ENCODE results near the gene TMEM247.

Gene TMEM247

DNA sequence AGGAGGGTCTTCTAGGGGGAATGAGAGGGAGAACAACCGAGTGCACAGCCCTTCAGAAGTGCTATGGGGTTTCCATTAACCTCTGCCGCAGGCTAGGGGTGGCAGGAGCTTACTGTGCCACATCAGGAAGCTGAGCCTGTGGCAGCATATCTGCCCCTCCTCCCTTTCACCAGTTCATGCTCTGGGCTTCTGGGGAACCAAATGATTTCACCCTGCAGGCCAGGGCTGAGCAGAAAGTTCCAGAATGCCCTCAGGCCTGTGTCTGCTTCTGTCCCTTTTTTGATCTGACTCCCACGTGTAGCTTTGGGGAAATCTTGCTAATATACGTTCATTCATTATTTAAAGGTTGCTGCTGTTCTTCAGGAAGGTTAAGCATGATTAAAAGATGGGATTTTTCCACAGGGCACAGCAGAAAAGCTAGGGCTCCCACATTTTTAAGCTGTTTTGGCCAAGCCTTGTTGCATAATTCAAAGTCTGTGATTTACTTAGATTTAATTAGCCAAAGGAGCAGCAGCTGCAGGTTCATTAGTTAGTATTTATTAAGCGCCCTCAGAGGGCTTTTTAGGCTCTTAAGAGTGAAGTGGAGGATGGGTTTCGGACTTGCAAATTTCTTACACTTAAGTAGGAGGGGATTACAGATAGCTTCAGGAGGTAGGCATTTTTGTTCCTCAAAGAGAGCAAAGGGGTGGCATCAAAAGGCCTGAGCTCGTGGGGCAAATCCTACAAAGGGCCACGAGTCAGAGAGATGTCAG, 10.2 kb downstream of the TMEM247 start:
- DNase-seq (ENCODE audit: low read depth) = no peak

DNA sequence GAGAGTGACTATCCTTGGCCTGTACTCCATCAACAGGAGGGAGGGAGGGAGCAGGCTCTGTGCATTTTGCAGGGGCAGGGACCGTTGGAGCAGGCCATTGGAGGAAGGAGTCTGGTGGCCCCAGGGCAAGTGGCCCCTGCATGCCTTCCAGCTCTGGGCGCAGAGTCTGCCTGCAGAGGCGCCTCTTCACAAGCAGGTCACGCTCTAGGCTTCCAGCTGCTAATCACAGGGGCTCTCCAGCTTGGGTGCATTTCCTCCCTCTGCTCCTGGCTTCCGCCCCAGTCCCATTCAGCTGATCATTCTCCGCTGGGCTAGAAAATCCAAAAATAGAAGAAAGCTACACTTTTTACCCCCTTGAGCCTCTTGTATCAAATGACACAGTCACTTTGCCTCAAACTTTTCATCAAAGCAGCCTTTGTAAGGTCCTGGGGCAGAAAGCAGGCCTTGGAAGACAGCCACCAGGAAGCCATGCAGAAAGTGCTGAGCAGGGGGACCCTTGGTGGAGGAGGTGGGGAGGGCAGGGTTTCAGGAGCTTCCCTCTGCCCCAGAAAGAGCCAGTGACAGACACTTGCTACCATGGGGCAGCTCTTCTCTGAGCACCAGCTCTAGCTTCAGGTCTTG, 11.3 kb downstream of the TMEM247 start:
- DNase-seq (ENCODE audit: low read depth) = peak; percentile 17

DNA sequence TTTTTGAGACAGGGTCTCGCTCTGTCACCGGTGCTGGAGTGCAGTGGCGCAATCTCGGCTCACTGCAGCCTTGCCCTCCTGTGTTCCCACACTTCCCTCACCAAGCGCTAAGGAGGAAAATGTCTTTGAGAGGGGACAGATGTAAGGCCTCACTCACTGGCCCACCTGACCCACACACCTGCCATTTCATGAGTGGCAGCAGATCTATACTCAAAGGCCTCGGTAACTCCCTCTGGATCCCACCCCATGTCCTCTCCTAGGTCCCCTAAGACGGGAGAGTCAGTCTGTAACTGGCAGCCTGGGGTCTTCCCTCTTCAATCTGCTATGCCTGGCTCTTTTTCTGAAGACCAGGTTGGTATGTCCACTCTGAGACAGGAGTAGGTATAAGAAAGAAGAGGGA, 12.9 kb downstream of the TMEM247 start:
- DNase-seq (ENCODE audit: low read depth) = no peak

DNA sequence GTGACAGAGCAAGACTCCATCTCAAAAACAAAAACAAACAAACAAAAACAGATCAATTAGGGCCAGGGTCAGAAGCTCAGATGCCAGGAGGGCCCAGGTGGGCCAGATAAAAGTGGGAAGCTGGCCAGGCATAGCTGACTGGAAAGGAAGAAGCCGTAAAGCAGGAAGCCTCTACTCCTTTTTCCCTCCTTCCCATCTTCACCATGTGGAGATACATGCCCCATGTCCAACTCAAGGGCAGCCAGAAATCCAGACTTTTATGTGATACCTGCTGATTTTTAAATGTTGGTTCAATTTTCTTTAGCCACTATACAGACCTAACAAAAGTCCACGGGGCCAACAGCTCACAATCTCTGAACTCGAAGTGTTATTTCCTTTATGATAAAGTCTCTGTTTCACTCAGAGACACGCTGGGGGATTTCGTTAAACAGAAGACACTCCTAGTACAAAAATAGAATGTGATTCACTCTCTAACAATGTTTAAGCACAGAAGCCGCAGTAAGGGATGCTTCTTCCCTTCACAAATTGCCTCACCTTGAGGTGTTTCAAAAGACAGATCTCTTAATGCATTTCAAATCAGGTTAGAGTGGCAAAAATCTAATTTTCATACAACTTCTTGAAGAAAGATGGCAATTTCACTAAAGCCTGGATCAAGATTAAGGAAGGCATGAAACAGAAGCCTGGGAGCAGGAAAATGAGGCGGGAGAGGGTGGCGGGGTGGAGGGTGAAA, 14.0 kb downstream of the TMEM247 start:
- DNase-seq (ENCODE audit: low read depth) = peak; percentile 78

DNA sequence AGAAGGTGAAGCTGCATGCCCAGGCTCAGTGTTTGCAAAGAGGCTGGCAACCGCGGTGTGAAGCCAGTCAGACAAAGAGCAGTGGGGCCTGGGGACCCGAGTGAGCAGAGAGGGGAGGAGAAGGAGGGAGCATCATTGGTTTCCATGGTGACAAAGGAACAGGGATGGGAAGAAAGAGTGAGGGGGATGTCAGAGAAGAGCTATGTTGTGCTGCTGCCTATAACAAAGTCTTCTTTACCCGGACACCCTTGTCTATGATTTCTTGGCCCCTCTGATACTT, 14.5 kb downstream of the TMEM247 start:
- DNase-seq (ENCODE audit: low read depth) = no peak

DNA sequence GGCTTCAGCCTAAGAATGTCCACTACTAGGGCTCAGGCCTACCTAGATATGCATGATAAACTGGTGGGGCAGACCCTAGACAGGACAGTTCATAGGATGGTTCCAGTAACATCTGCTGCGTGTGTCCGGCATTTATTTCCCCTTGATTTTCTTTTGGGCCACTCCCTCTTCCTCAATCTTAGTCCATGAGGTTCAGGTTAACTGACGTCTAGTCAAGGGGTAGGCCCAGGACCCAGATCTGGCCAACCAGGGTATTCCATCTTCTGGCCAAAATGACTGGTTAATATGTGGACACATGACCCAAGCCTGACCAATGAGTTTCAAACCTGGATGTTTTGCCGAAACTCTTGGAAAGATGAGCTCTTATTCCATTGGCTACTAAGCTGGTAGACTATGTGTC, 15.2 kb downstream of the TMEM247 start:
- DNase-seq (ENCODE audit: low read depth) = no peak

DNA sequence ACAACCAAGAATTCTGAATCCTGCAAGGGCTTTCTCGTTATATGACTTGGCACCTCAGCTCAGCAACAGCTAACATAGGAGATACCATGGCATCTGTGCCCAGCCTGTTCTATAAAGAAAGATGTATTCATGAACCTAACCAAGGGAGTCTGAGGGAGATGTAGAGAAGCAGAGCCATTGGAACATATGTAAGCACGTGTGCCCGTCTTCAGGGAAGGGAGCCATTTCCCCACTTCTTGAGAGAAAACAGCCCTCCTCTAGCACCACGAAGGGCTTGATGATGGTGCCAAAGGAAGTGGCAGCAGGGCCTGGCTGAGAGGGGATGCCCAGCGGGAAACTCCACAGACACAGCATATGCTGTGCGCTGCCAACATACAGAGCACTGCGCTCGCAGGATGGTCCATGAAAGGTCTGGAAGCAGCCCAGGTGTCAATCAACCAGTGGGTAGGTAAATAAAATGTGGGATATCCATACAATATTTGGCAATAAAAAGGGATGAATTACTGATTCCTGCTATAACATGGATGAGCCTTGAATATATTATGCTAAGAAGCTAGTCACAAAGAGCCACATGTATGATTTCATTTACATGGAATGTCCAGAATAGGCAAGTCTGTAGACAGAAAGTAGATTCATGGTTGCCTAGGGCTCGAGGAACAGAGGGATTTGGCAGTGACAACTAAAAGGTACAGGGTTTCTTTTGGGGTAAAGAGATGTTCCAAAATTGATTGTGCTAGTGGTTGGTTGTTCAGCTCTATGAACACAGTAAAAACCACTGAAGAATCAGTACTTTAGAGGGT, 16.1 kb downstream of the TMEM247 start:
- DNase-seq (ENCODE audit: low read depth) = peak; percentile 28

DNA sequence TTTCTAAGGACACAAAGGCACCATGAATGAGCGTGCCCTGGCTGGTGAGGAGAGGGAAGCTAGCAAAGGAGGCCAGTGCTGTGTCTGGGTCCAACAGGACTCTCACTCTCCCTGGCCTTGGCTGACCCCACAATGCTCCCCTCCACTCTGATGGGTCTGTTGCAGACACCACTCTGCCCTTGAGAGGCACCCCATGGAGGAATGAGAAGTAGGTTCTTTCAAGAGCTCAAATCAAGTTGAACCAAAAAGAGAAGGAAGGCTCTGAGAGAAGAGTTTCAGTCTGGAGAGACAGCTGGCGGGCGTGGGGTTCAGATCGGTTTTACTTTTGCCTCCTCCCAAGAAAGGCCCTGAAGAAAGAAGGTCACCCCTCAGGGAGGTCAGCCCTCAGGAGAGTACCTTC, 18.4 kb downstream of the TMEM247 start:
- DNase-seq (ENCODE audit: low read depth) = no peak

DNA sequence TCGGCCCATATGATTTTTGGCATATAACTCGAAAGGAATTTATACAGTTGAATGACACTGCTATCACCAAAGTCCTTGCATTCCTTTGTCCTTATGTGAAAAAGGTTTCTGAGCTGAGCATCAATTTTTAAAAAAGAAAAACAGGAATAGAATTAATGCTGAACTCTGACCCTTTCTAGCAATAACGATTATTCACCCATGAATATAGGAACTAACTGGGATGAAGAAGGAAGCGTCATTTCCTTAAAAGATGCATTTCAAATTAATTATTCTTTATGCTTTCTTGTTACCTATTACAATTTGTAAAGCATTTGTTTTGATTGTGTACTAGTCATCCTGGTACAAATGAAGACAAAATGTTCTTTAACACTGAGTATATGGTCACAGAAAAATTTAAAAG, 19.3 kb downstream of the TMEM247 start:
- no peak for DNase-seq (ENCODE audit: low read depth)

DNA sequence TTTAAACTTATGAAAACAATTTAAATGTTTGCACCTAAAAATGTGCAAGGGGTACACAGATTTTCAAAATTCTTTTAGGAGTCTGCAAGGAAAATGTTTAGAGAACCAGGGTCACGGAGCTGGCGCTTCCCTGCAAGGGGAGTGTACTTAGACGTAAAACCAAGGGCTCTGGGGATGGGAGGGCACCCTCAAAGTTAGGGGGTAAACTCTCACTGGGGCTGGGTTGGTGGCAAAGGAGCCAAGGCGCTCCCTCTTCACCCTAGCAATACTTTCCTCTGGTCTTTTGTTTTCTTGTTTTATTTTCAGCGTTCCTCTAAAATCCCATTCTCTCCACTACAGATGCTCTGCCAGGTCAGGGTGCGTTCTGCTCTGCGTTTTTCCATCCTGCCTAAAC, 20.0 kb downstream of the TMEM247 start:
- DNase-seq (ENCODE audit: low read depth) = no peak

DNA sequence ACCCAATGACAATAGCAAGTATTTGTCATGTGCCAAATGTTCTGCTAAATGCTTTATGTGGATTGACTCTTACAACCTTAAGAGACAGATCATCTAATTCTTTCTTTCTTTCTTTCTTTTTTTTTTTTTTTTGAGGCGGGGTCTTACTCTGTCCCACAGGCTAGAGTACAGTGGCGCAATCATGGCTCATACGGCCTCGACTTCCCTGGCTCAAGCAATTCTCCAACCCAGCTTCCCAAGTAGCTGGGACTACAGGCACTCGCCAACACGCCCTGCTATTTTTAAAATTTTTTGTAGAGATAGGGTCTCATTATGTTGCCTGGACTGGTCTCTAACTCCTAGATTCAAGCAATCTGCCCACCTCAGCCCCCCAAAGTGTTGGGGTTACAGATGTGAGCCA, 21.4 kb downstream of the TMEM247 start:
- DNase-seq (ENCODE audit: low read depth) = no peak

DNA sequence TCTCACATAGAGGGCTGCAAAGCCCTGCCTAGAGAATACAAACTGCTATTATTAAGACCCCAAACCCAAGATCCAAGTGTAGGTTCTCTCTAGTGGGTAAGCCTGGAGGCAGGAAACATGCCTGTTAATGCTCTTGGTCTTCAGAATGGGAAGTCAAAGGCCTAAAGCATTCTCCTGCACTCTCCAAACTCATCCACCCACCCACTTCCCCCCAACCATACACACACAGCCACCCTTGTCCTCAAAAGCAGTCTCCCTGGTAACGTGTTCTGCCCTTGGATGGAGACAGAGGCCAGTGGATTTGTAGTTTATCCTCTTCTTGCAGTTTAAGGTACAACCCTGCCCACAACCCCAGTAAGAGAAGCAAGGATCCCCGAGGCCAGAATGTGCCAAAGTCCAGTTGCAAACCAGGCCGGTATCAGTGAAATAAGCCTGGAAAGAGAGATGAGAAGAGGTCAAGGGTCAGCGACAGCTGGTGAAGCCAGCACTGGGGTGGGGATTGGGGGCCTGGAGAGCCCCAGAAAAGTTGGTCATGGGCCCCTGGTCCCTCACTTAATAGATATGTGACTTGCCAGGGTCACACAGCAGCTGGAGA, 23.0 kb downstream of the TMEM247 start:
- DNase-seq (ENCODE audit: low read depth) = no peak

DNA sequence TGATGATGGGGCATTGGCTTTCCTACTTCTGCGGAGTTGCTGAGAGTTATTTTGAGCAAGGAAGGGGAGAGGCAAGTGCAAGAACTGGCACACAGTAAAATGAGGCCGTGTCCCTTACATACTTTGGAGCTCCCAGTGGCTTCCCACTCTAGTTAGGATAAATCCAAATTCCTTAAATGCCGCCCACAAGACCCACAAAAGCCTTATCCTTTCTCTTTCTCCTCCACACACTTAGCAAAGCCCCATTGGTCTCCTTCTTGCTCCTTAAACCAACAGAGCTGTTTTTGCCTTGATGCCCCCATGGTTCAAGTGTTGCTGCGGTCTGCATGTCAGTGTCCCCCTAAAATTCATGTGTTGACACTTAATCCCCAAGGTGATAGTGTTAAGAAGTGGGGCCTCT, 24.3 kb downstream of the TMEM247 start:
- no peak for DNase-seq (ENCODE audit: low read depth)

DNA sequence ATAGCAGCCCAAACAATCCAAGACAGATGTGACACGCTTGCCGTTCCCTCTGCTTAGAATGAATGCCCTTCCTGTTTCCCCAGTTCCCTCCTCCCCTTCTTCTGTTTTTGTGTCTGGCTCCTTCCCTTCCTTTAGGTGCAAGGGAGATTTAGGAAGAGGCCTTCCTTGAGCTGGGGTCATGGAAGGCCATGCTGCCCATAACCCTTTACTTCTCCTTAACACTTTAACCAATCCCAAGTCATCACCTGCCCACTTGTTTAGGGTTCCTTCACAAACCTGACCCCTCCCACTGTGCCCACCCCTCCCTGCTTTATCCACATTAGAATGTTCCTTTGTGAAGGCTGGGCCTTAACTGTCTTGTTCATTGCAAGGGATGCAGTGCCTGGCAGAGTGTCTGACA, 24.9 kb downstream of the TMEM247 start:
- no peak for DNase-seq (ENCODE audit: low read depth)

DNA sequence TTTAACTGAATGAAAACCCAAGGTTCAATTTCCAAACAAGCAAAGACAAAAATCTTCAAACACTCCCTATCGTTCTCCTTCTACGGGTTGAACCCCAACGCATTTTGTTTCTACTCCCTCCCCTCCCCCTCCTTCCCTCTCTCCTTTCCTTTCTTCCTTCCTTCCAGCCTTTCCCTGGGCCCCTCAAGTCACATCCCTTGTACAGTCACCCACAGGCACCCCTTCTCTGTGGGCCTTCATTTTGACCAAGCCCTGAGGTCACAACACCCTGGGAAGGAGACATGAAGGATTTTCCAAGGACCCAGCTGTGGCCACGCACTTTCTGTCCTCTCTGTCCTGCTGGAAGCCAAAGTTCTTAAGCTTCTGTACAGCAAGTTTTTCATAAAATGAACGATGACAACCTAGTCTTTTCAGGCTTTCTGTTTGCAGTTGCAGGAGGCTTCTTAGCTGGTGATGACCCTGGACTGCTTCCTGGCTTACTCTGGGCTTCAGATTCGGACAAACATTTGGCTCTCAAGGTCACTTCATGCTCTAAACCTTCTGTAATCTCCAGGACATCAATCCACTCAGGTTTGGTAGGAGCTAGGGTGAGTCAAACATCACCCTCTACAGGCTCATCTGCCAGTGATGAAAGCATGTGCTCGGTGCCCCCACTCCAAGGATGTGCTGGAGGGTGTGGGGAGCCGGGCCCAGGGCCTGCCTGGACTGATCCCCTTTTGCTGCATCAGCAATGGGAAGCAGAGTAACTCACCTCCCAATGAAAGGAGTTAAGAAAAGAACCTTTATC, 25.5 kb downstream of the TMEM247 start:
- no peak for DNase-seq (ENCODE audit: low read depth)

DNA sequence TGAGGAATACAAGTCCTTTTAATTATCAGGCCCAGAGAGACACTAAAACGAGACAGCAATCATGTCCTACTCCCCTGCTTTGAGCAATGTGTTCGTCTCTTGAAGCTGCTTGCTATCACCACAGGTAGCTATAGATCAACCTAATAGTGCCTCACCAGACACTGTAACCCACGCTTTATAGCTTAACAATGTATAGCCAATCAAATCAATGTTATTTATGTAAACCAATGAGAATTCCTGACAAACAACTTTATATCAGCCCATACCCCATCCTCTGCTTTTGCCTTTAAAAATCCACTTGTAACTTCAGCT, 26.1 kb downstream of the TMEM247 start:
- no peak for DNase-seq (ENCODE audit: low read depth)

DNA sequence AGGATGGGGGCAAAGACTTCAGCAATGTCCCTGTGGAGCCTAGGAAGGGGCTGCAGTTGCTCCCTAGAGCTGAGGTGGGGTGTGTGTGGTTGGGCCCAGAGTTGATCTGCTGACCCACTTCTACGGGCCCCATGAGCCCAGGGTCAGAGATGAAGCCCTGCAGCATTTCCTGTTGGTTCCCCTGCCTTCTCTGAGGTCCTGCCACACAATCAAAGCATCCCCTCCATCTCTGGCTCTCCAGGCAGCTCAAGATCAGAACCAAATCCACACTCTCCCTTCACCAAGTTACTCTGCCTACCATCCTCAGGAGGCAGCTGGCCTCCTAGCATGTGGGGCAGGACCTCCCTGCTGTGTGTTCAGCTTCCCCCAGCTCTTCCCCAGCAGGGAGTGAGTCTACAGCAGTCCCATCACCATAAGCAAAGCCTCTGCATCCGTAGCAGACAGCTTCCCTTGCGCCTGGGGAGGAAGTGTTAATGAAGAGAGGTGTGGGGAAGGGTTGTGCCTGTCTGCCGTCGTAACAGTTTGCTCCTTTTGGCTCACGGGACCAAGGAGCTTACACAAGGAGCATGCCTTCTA, 26.9 kb downstream of the TMEM247 start:
- DNase-seq (ENCODE audit: low read depth) = no peak

DNA sequence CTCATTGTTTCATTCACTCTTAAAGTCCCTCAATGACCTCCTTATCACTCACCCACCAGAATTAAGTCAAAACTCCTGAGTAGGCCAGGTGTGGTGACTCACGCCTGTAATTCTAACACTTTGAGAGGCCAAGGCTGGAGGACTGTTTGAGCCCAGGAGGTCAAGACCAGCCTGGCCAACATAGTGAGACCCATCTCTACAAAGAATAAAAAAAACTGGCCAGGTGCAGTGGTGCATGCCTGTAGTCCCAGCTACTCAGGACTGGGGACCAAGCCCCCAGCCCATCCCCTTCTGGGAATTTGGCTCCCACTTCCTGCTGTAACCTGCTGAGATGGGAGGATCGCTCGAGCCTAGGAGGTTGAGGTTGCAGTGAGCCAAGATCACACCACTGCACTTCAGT, 28.9 kb downstream of the TMEM247 start:
- DNase-seq (ENCODE audit: low read depth) = no peak

DNA sequence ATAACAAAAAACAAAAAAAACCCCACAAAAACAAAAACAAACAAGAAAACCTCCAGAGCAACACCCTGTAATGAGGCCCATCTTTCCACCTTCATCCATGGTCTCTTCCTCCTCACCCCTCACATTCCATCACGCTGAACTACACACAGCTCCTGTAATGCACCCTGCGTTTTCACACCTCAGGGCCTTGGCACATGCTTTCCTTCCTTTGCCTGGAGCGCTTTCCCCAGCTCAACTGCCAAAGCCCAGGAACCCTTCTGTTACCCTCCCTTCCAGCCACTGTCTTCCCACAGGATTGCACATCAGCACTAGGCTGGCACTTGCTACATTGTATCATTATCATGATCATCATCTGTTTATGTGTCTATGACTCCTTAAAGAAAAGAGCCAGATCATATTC, 29.4 kb downstream of the TMEM247 start:
- DNase-seq (ENCODE audit: low read depth) = no peak

DNA sequence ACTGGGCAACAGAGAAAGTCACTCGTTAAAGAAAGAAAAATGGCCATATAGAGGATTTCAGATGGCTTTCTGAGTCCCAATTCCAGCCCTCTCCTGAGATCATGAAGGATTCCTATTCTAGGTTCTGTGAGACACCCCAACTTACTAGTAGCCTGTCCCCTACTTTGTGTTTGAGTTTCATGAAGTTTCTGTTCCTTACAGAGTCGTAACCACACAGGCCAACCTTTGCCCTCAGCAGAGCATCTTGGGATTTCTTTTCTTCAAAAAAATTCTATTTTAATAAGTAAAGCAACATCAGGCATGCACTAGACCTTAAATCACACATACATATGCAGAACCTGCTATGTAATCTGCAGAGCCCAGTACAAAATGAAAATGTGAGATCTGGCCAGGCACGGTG, 30.4 kb downstream of the TMEM247 start:
- no peak for DNase-seq (ENCODE audit: low read depth)

DNA sequence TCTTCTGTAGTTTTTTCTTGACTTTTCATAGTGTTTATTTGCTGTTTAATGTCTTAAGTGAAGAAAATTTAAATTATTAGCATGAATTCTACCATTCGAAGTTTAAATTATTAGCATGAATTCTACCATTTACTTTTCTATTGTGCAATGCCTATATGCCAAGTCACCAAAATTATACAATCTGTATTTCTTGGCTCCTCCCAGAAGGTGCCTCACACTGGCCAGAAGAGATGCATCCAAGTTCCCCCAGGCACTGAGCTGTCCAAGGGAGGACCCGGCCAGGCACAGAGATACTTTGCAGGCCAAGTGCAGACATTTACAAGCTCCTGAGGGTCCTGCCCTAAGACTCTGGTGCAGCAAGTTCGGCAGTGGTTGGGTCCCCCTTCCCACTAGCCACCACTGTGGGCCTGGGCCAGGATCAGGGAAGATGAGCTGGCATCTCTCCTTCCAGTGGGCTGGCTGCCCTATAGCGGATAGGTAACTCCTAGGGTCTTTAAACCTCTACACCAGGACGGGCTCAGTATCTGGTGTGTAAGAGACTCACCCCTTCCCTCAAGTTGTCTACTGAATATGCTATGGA, 31.3 kb downstream of the TMEM247 start:
- DNase-seq (ENCODE audit: low read depth) = no peak

Data from iris pigment epithelial cell (primary cell).